ENCODE measurements around the gene MAP2K6.

- no peak for TF ChIP-seq CTCF (IDR thresholded peaks at IDR 0.05; ENCODE audit: extremely low read depth in 1 of 2, insufficient read depth in 1 of 2, low read depth in 1 of 2, low read length in 2 of 2)
- no peak for TF ChIP-seq POLR2A (IDR thresholded peaks at IDR 0.05; ENCODE audit: low read depth, low read length)
- no peak for TF ChIP-seq MYC (IDR thresholded peaks at IDR 0.05; ENCODE audit: low read depth, low read length)
- TF ChIP-seq EZH2 (IDR thresholded peaks at IDR 0.05; ENCODE audit: borderline replicate concordance, low read depth, low read length, severe bottlenecking) = no peak
- TF ChIP-seq FOS (IDR thresholded peaks at IDR 0.05; ENCODE audit: borderline replicate concordance, insufficient read depth, low read length) = no peak
- no peak for TF ChIP-seq JUN (IDR thresholded peaks at IDR 0.05; ENCODE audit: borderline replicate concordance, insufficient read depth, insufficient read length, low read depth)
- TF ChIP-seq, protein P1, sequence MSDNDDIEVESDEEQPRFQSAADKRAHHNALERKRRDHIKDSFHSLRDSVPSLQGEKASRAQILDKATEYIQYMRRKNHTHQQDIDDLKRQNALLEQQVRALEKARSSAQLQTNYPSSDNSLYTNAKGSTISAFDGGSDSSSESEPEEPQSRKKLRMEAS (IDR thresholded peaks at IDR 0.05; ENCODE audit: insufficient read depth, insufficient read length) = no peak
- TF ChIP-seq POLR2AphosphoS5 (IDR thresholded peaks at IDR 0.05; ENCODE audit: insufficient read depth, low read depth, low read length) = no peak
- no peak for TF ChIP-seq GATA2 (IDR thresholded peaks at IDR 0.05; ENCODE audit: insufficient read depth, insufficient read length, low read depth, low read length)
Observed at GRCh38 chr17:69451416-69452394, 37.2 kb downstream of the MAP2K6 start.

All from endothelial cell of umbilical vein (primary cell).